Hepatocyte (in vitro differentiated cells): ENCODE results near the gene PPHLN1. TPM values are rescaled to one million over a fixed set of nuclear protein-coding genes. Genes with fewer than 3 reads are reported as not detected.
A peak's percentile ranks its signal among the peaks of the same experiment; 100 is the strongest.

Source experiments
- DNase-seq: peaks from one replicate; pipeline ENCODE4 v3.0.0-alpha.2; 2016; ENCODE audit warnings: low spot score
- H2AFZ ChIP-seq: fragments of 200-600 bp; sonication (generic); 2 replicates; pipeline ENCODE4 v1.6.0; 2016; ENCODE audit warnings: antibody characterized with exemption, mild to moderate bottlenecking
- H3K27ac ChIP-seq: fragments of 200-600 bp; sonication (generic); 2 replicates; pipeline ENCODE4 v1.5.1; 2016; ENCODE audit warnings: mild to moderate bottlenecking
- H3K27me3 ChIP-seq: fragments of 200-600 bp; sonication (generic); 2 replicates; pipeline ENCODE4 v1.6.1; 2016
- H3K36me3 ChIP-seq: fragments of 200-600 bp; sonication (generic); replicated peaks from 2 replicates; pipeline ENCODE4 v1.5.1; 2016; ENCODE audit warnings: low read depth; ENCODE audit not compliant: insufficient read depth
- H3K4me1 ChIP-seq: fragments of 200-600 bp; sonication (generic); 2 replicates; pipeline ENCODE4 v1.5.1; 2016; ENCODE audit warnings: mild to moderate bottlenecking, moderate library complexity; ENCODE audit not compliant: insufficient read depth
- H3K4me2 ChIP-seq: fragments of 200-600 bp; sonication (generic); 2 replicates; pipeline ENCODE4 v1.6.0; 2016
- H3K4me3 ChIP-seq: fragments of 200-600 bp; sonication (generic); 2 replicates; pipeline ENCODE4 v1.5.1; 2016; ENCODE audit warnings: mild to moderate bottlenecking
- H3K79me2 ChIP-seq: fragments of 200-600 bp; sonication (generic); 2 replicates; pipeline ENCODE4 v1.6.0; 2017; ENCODE audit warnings: mild to moderate bottlenecking
- H3K9me2 ChIP-seq: fragments of 200-600 bp; sonication (generic); replicated peaks from 2 replicates; pipeline ENCODE4 v1.6.0; 2017; ENCODE audit warnings: mild to moderate bottlenecking; ENCODE audit not compliant: insufficient read depth
- H3K9me3 ChIP-seq: fragments of 200-600 bp; sonication (generic); 2 replicates; pipeline ENCODE4 v1.5.1; 2016; ENCODE audit warnings: low read depth, mild to moderate bottlenecking
- H4K20me1 ChIP-seq: fragments of 200-600 bp; sonication (generic); 2 replicates; pipeline ENCODE4 v1.6.0; 2016; ENCODE audit warnings: mild to moderate bottlenecking; ENCODE audit not compliant: insufficient read depth, poor library complexity, severe bottlenecking
- CTCF ChIP-seq: fragments of 200-600 bp; sonication (generic); IDR thresholded peaks from 2 replicates; pipeline ENCODE4 v1.5.1; 2016; ENCODE audit warnings: antibody characterized with exemption, mild to moderate bottlenecking; ENCODE audit not compliant: poor library complexity
- EZH2 ChIP-seq: fragments of 200-600 bp; sonication (generic); IDR thresholded peaks from 2 replicates; pipeline ENCODE4 v1.6.1; 2016; ENCODE audit warnings: antibody characterized with exemption, mild to moderate bottlenecking, borderline replicate concordance
- EZH2phosphoT487 ChIP-seq: fragments of 200-600 bp; sonication (generic); IDR thresholded peaks from one replicate; pipeline ENCODE4 v1.6.1; 2018; ENCODE audit warnings: antibody characterized with exemption, mild to moderate bottlenecking, low read depth, moderate library complexity; ENCODE audit not compliant: unreplicated experiment, severe bottlenecking
- WGBS: methylation state at CpG from one replicate; pipeline ENCODE4 v1.1.6; 2016; ENCODE audit warnings: low lambda C conversion rate; ENCODE audit errors: missing lambda C conversion rate; 5-methylcytosine and 5-hydroxymethylcytosine counted together
- polyA plus RNA-seq: library from polyadenylated mRNA; unstranded; fragments of >200 nt; fragmentation: Nextera tagmentation; extraction: Ambion mirVana; gene quantifications from 2 replicates; pipeline ENCODE4 v1.2.1, GENCODE V29; 2016
- total RNA-seq: library from RNA; depleted of rRNA; stranded (reverse); fragments of >200 nt; gene quantifications from 2 replicates; pipeline ENCODE4 v1.2.3, GENCODE V29; 2014

The PPHLN1 gene
- total and polyA plus RNA-seq, 2 experiments from 2014 or later: 38.1 to 65.4 TPM

- TF ChIP-seq EZH2: no peak
- no peak for TF ChIP-seq CTCF
- no peak for TF ChIP-seq EZH2phosphoT487
- H3K4me2 ChIP-seq: peak overlapping the region; percentile 41
- 56% methylated on average over 1 of the region's 1 CpG for WGBS
These were observed 84.4 kb downstream of the PPHLN1 start for GRCh38 chr12:42410340-42410739.

GRCh38 chr12:42420395-42420794 is 94.4 kb downstream of the PPHLN1 start:
- no peak overlapping the region for H2AFZ ChIP-seq
- H3K27me3 ChIP-seq: no peaks in the 10 kb centered on the region
- DNase-seq: no peak
- no peaks in the 10 kb centered on the region for H3K9me3 ChIP-seq
- H3K27ac ChIP-seq: no peak overlapping the region
- no peaks in the 10 kb centered on the region for H4K20me1 ChIP-seq
- H3K36me3 ChIP-seq: no peaks in the 10 kb centered on the region
- TF ChIP-seq CTCF: no peak
- no peaks in the 10 kb centered on the region for H3K9me2 ChIP-seq
- H3K4me3 ChIP-seq: no peak overlapping the region
- H3K4me2 ChIP-seq: no peak overlapping the region
- H3K4me1 ChIP-seq: no peaks in the 10 kb centered on the region
- H3K79me2 ChIP-seq: no peaks in the 10 kb centered on the region
- 95% methylated on average over 2 of the region's 3 CpGs for WGBS

More at GRCh38 chr12:42410340-42410739, 84.4 kb downstream of the PPHLN1 start:
- peaks cover 4% of the 10 kb centered on the region for H4K20me1 ChIP-seq
- no peak overlapping the region for H3K27ac ChIP-seq
- no peaks in the 10 kb centered on the region for H3K9me3 ChIP-seq
- H3K4me3 ChIP-seq: no peak overlapping the region
- no peaks in the 10 kb centered on the region for H3K79me2 ChIP-seq
- H3K27me3 ChIP-seq: no peaks in the 10 kb centered on the region
- H3K4me1 ChIP-seq: peaks cover 7% of the 10 kb centered on the region
- DNase-seq: no peak
- H2AFZ ChIP-seq: no peak overlapping the region
- no peaks in the 10 kb centered on the region for H3K9me2 ChIP-seq
- H3K36me3 ChIP-seq: no peaks in the 10 kb centered on the region

GRCh38 chr12:42421844-42422779 is 96.1 kb downstream of the PPHLN1 start:
- no peaks in the 10 kb centered on the region for H3K27me3 ChIP-seq
- DNase-seq: no peak
- no peaks in the 10 kb centered on the region for H3K79me2 ChIP-seq
- no peaks in the 10 kb centered on the region for H3K9me3 ChIP-seq
- no peak overlapping the region for H2AFZ ChIP-seq
- no peaks in the 10 kb centered on the region for H3K4me1 ChIP-seq
- no peaks in the 10 kb centered on the region for H3K9me2 ChIP-seq
- no peaks in the 10 kb centered on the region for H4K20me1 ChIP-seq
- 91% methylated on average over 3 of the region's 3 CpGs for WGBS
- no peak overlapping the region for H3K4me2 ChIP-seq
- TF ChIP-seq CTCF (no peak), EZH2 (no peak), EZH2phosphoT487 (no peak)
- H3K4me3 ChIP-seq: no peak overlapping the region
- H3K36me3 ChIP-seq: no peaks in the 10 kb centered on the region
- peak overlapping the region; percentile 1 for H3K27ac ChIP-seq
